NCI-H2171 treated with DMSO at 0.1 percent for 48 hours (cell line): Measurements from ENCODE around the gene ZNF236.

Experiments used
- DNase-seq: peaks from one replicate; lab custom pipeline; 2025; lab: John Stamatoyannopoulos, UW

The ZNF236 gene

GRCh38 chr18:76973520-76974266 lies 151.3 kb downstream of the ZNF236 start:
- no peak for DNase-seq

GRCh38 chr18:76974386-76974785 lies 152.0 kb downstream of the ZNF236 start:
- no peak for DNase-seq

- no peak for DNase-seq
Measured at GRCh38 chr18:76975577-76976110, 153.3 kb downstream of the ZNF236 start.

- DNase-seq = peak; percentile 74
Measured at GRCh38 chr18:76977108-76977621, 154.8 kb downstream of the ZNF236 start.

- DNase-seq = peak; percentile 57
Measured at GRCh38 chr18:76977684-76978232, 155.4 kb downstream of the ZNF236 start.

- DNase-seq = no peak
Measured at GRCh38 chr18:76978616-76979015, 156.3 kb downstream of the ZNF236 start.

- DNase-seq = no peak
Measured at GRCh38 chr18:76979111-76979751, 156.9 kb downstream of the ZNF236 start.

GRCh38 chr18:76979906-76980305 lies 157.5 kb downstream of the ZNF236 start:
- no peak for DNase-seq

GRCh38 chr18:76980663-76981395 lies 158.5 kb downstream of the ZNF236 start:
- DNase-seq = no peak

GRCh38 chr18:76981396-76981968 lies 159.1 kb downstream of the ZNF236 start:
- no peak for DNase-seq

GRCh38 chr18:76982038-76982437 lies 159.7 kb downstream of the ZNF236 start:
- DNase-seq = no peak

GRCh38 chr18:76982841-76983583 lies 160.7 kb downstream of the ZNF236 start:
- DNase-seq = peak; percentile 67

- DNase-seq = no peak
Measured at GRCh38 chr18:76983613-76984051, 161.3 kb downstream of the ZNF236 start.

- DNase-seq = no peak
Measured at GRCh38 chr18:76984193-76985155, 162.1 kb downstream of the ZNF236 start.

GRCh38 chr18:76985156-76985950 lies 163.0 kb downstream of the ZNF236 start:
- no peak for DNase-seq

- no peak for DNase-seq
Measured at GRCh38 chr18:76985951-76986236, 163.5 kb downstream of the ZNF236 start.

GRCh38 chr18:76986406-76986805 lies 164.0 kb downstream of the ZNF236 start:
- DNase-seq = no peak

- no peak for DNase-seq
Measured at GRCh38 chr18:76988031-76988826, 165.9 kb downstream of the ZNF236 start.
